ENCODE results near the gene ARMC12.

DNA sequence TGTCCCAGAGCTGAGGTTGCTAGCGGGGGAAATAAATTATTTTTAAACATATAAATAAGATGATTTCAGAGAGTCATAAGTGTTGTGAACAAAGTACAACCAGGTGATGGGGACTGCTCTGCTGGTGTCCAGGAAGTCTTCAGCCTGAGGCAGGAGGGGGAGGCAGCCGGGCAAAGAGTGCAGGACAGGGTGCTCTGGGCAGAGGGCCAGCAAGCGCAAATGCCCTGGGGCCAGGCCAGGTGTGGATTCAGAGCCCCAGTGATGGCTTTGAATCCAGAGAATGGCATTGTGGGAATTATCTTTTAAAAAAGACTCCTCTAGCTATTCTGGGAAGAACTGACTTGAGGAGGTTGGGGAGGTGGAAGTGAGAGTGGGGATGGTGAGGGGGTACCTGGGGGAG is 45.6 kb downstream of the ARMC12 start:
- TF ChIP-seq, protein P1, sequence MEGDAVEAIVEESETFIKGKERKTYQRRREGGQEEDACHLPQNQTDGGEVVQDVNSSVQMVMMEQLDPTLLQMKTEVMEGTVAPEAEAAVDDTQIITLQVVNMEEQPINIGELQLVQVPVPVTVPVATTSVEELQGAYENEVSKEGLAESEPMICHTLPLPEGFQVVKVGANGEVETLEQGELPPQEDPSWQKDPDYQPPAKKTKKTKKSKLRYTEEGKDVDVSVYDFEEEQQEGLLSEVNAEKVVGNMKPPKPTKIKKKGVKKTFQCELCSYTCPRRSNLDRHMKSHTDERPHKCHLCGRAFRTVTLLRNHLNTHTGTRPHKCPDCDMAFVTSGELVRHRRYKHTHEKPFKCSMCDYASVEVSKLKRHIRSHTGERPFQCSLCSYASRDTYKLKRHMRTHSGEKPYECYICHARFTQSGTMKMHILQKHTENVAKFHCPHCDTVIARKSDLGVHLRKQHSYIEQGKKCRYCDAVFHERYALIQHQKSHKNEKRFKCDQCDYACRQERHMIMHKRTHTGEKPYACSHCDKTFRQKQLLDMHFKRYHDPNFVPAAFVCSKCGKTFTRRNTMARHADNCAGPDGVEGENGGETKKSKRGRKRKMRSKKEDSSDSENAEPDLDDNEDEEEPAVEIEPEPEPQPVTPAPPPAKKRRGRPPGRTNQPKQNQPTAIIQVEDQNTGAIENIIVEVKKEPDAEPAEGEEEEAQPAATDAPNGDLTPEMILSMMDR (IDR thresholded peaks at IDR 0.05) = no peak
- no peak for TF ChIP-seq POLR2A (IDR thresholded peaks at IDR 0.05)
